GM20431 (cell line): Measurements from ENCODE around the gene TBX2.

Source experiments
- in situ Hi-C: fragments of 300-500 bp; cut with MseI, MboI; formaldehyde crosslinking; loops from one replicate; pipeline ENCODE4 v1.15.0; 2020; ENCODE audit warnings: low sequenced_read_pairs; ENCODE audit not compliant: unreplicated experiment

Gene TBX2

DNA sequence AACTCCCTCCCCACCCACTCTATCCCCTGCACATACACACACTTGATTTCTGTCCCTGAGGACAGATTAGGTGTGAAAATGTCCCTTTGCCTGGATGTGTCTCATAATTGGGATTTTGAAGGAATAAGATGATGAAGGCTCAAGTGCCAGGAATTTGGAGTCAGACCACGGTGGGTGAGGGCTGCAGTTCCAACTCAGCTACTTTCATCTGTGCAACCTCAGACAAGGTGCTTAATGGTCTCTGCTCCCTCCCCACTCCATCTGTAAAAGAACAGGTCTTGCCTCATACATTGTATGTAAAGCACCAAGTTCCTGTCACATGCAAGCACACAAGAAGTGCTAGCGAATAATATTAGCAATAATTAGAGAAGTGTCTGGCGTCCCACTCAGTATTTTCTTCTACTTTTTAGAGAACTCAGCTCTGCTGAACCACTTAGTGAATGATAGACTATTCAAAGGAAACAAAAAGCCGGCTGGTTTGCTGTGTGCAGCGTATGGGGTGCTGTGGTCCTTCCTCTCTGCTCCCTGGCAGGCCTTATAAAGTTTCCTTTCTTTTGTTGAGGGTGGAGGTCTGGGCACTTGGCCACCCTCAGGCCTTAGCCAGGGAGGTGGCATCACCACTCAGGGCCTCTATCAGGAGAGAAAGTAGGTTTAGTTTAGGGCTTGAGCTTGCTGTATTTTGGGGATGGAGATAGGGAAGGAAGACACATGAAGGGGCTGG, 58.9 kb downstream of the TBX2 start:
- in situ Hi-C loops, result no loop called here
